RWPE2 (cell line): ENCODE data around the gene WDR64.

Experiments used
- ATAC-seq: fragments of 200-7000 bp; cut with Tn5 transposase; 3 replicates; pipeline ENCODE4 v1.9.1; 2021; ENCODE audit warnings: low read depth
- DNase-seq: peaks from one replicate; pipeline ENCODE4 v3.0.0-alpha.2; 2020; ENCODE audit warnings: low spot score
- H3K27ac ChIP-seq: fragments of 450-650 bp; 2 replicates; pipeline ENCODE4 v1.5.1; 2017; ENCODE audit warnings: mild to moderate bottlenecking; ENCODE audit not compliant: poor library complexity, severe bottlenecking
- H3K27me3 ChIP-seq: fragments of 250-450 bp; sonication (Bioruptor Pico); 2 replicates; pipeline ENCODE4 v1.5.1; 2021; ENCODE audit warnings: mild to moderate bottlenecking, moderate library complexity; ENCODE audit not compliant: insufficient read depth, poor library complexity, severe bottlenecking
- H3K36me3 ChIP-seq: fragments of 250-450 bp; sonication (Bioruptor Pico); 2 replicates; pipeline ENCODE4 v1.5.1; 2020; ENCODE audit warnings: low read depth, mild to moderate bottlenecking, moderate library complexity
- H3K4me1 ChIP-seq: fragments of 250-450 bp; sonication (Bioruptor Pico); 2 replicates; pipeline ENCODE4 v1.5.1; 2021; ENCODE audit warnings: mild to moderate bottlenecking, moderate library complexity; ENCODE audit not compliant: insufficient read depth, poor library complexity, severe bottlenecking
- H3K4me3 ChIP-seq: fragments of 250-450 bp; sonication (Bioruptor Pico); 2 replicates; pipeline ENCODE4 v1.5.1; 2021; ENCODE audit warnings: mild to moderate bottlenecking, moderate library complexity; ENCODE audit not compliant: severe bottlenecking
- H3K9me3 ChIP-seq: fragments of 250-450 bp; sonication (Bioruptor Pico); 2 replicates; pipeline ENCODE4 v1.5.1; 2021; ENCODE audit warnings: mild to moderate bottlenecking, moderate library complexity; ENCODE audit not compliant: severe bottlenecking
- TF ChIP-seq, protein P1 (sequence below): fragments of 450-650 bp; IDR thresholded peaks from one replicate; pipeline ENCODE4 v1.5.1; 2017; ENCODE audit warnings: mild to moderate bottlenecking, moderate library complexity; ENCODE audit not compliant: poor library complexity, severe bottlenecking

WDR64 gene

DNA sequence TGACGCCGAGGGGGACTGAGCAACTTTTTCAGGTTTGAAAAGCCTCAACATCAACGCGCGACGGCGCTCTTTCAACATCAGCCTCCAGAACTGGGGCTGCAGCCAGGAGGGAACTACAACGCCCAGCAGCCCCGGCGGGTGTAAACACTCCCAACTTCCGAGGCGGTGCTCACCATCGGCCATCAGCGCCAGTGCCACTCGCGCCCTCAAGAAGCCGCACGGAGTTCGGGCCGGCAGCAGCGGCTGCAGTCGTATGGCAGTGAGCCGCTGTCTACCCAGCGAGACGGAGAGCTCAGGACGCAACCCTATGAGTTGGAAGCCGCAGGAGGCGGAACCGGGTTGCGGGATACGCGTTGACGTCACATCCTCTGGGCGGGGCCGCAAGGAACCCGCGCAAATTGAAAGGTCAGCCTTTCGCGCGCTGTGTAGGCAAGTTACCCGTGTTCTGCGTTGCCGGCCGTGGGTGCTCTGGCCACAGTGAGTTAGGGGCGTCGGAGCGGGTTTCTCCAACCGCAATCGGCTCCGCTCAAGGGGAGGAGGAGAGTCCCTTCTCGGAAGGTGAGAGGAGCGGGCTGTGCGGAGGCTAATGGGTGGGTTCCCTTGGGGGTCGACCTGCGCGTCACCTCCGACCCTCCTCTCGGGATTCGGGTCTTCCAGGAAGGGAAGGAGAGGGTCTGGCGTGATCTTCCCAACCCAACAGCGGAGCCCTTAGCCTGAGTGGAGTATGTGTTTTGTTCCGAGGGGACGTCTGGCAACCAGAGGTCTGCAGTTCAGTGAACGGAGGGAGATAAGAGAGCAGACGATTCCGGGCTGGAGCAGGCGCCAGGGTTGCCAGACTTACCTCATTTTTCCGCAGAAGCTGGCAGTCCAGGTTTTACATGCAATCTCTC lies 196.0 kb downstream of the WDR64 start, which contains the start of gene EXO1:
TSS of gene EXO1 (plus strand) at position 409 of the 890 bp plus-strand sequence. CDS start 2,222 bp downstream, outside the sequence.
- H3K36me3 ChIP-seq: peaks cover 29% of the 10 kb centered on the region
- ATAC-seq: peak; percentile 91
- no peaks in the 10 kb centered on the region for H3K27me3 ChIP-seq
- no peaks in the 10 kb centered on the region for H3K9me3 ChIP-seq
- DNase-seq: peak; percentile 81
- peaks cover 3% of the 10 kb centered on the region for H3K4me1 ChIP-seq
- H3K27ac ChIP-seq: peak within 1 kb of the TSS; percentile 84
- H3K4me3 ChIP-seq: peak within 1 kb of the TSS; percentile 57
- TF ChIP-seq, protein P1, sequence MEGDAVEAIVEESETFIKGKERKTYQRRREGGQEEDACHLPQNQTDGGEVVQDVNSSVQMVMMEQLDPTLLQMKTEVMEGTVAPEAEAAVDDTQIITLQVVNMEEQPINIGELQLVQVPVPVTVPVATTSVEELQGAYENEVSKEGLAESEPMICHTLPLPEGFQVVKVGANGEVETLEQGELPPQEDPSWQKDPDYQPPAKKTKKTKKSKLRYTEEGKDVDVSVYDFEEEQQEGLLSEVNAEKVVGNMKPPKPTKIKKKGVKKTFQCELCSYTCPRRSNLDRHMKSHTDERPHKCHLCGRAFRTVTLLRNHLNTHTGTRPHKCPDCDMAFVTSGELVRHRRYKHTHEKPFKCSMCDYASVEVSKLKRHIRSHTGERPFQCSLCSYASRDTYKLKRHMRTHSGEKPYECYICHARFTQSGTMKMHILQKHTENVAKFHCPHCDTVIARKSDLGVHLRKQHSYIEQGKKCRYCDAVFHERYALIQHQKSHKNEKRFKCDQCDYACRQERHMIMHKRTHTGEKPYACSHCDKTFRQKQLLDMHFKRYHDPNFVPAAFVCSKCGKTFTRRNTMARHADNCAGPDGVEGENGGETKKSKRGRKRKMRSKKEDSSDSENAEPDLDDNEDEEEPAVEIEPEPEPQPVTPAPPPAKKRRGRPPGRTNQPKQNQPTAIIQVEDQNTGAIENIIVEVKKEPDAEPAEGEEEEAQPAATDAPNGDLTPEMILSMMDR: peak; percentile 39

DNA sequence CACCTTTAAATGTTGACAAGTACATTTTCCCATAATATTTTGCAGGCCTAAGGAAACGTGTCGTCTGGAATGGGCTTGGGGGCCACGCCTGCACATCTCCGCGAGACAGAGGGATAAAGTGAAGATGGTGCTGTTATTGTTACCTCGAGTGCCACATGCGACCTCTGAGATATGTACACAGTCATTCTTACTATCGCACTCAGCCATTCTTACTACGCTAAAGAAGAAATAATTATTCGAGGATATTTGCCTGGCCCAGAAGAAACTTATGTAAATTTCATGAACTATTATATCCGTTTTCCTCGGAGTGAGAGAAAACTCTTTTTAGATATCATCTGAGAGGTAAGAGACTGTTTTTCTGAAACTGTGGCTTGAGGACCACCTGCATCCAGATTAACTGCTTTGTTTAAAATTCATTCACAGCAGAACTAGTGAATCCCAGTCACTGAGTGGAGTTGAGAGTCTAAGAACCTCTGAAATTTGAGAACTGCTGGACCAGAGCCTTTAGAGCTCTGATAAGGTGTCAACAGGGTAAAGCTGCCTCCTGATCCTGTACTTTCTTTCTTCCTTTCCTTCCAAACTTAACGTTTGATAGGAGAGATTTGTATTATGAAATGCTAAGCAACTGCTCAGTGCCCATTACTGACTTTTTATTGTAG lies 196.7 kb downstream of the WDR64 start:
- H3K36me3 ChIP-seq: peaks cover 32% of the 10 kb centered on the region
- DNase-seq (no peak), ATAC-seq (peak; percentile 15; the same call in 2 of the 3 replicates)
- H3K4me3 ChIP-seq: peak overlapping the region; percentile 57
- peaks cover 3% of the 10 kb centered on the region for H3K4me1 ChIP-seq
- no peaks in the 10 kb centered on the region for H3K27me3 ChIP-seq
- no peaks in the 10 kb centered on the region for H3K9me3 ChIP-seq
- TF ChIP-seq, protein P1: no peak
- peak overlapping the region; percentile 84 for H3K27ac ChIP-seq

DNA sequence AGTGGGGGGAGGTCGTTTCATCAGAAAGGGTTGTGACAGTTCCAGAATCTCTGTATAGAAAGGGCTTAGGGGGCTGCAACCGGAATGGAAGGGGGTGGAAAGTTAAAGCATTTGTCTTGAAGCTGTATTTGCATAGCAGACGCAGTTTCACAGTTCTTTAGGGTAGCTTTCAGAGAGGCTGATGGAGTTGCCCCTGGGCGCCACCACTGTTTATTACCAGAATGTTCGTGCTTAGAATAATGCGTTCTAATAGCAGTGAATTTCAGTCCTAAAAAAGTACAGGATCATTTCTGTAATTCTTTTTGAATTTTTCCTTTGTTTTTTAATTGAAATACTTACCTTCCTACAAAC lies 197.2 kb downstream of the WDR64 start:
- Histone ChIP-seq H3K27ac (no peak overlapping the region), H3K4me3 (peak overlapping the region; percentile 57), H3K9me3 (no peaks in the 10 kb centered on the region), H3K27me3 (no peaks in the 10 kb centered on the region), H3K4me1 (peaks cover 3% of the 10 kb centered on the region), H3K36me3 (peaks cover 32% of the 10 kb centered on the region)
- ATAC-seq: no peak
- TF ChIP-seq, protein P1: no peak
- DNase-seq: no peak
